Activated CD4-positive, CD25-positive, alpha-beta regulatory T cell treated with anti-CD3 and anti-CD28 coated beads, Interleukin-2, amount 50 U/mL, for 16 hours (primary cell): ENCODE measurements around the gene RHCG.

ENCODE experiments used
- DNase-seq: peaks from one replicate; pipeline ENCODE4 v3.0.0-alpha.2; 2020; ENCODE audit warnings: low read depth, low spot score

Gene RHCG

DNA sequence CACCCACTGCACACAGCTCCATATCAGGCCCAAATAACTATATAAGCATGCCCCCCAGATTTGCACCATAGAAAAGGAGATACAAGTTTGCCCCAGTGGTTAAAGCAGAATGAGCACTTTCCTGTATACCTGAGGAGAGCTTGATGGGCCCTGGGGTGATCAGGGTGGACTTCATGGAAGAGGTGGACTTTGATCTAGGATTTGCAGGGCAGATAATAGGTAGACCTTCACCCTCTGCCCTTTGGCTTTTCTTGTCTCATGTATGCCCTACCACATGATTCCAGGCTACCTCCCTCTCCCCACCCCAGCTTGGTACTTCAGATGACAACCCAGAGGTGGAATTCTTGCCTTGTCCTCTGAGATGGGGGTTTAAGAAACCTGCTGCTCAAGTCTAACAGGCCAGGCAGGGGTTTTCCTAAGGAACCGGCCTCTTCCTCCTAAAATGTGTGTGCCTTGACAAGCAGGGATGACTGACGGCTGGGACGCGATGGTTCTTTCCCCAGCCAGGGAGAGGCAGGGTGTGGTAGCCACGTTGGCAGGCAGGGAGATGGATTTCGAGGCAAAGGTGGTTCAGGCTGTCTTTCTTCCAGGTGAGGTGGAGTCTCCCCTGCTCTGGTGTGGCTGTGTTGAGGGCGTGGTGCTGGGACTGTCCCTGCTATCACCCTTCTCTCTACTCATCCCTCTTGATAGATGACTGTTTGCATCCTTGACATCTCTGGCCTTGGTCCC, 6.6 kb upstream of the RHCG start:
- DNase-seq: no peak

DNA sequence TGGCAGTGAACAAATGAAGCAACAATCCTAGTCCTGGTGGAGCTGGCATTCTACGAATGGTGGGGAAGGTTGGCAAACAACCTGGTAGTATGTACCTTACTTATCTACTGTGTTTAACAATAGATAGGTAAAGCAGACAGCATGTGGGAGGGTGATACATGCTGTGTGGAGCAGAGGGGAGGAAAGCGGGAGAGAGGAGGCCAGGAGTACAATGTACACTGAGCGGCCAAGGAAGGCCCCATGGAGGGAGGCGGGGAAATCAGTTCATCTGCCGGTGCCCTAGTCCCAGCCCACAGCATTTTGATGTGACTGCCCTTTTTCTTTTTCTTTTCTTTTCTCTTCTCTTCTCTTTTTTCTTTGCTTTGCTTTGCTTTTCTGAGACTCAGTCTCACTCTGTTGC, 5.3 kb upstream of the RHCG start:
- DNase-seq: no peak

DNA sequence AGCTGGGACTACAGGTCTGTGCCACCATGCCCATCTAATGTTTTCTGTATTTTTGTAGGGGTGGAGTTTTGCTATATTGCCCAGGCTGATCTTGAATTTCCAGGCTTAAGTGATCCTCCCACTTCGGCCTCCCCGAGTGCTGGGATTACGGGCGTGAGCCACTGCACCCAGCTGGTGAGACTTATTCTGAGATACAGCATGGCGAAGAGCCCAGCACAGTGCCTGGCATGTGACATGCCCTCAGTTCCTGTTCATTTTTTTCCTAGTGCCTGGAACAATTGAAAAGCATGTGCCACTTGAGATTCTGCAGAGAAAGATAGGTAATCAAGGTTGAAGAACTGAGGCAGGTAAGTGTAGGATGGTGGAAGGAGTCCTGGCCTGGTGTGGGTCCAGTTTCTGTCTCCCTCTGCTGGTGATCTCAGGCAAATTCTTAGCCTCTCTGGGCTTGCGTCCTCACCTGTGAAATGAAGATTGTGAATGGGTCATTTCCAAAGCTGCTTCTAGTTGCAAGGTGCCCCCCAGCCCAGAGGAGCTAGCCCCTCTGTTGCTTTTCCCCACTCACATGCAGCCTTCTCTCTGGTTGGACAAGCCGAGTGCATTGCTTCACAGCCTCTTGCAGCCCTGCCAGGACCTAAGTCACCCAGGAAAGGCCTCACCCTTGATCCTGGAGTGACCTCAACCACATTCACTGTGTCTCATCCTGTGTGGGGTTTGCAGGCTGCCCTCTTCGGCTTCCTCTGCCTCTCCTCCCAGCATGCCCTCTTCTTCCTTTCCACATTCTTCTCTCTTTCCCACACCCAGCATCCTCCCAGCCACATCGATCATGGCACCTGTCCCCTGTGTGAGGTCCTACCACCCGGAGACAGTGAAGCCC, 4.3 kb upstream of the RHCG start:
- no peak for DNase-seq

DNA sequence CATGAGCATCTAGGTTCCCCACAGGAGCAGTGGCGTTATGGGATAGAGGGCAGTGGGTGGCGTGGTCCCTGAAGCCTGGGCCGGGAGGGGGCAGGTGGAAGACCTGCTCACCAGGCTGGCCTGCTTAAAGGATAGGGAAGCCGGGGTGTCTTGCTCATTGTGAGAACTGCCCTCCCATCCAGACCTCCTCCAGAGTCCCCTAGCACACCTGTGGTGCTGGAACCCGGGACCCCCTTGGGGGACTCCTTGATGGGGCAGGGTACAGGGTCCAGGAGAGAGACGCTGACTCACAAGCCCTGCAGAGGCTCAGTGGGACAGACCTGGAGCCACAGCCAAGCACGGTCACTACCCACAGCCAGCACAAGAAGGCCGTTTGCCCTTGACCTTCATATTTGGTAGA, 2.8 kb upstream of the RHCG start:
- no peak for DNase-seq

DNA sequence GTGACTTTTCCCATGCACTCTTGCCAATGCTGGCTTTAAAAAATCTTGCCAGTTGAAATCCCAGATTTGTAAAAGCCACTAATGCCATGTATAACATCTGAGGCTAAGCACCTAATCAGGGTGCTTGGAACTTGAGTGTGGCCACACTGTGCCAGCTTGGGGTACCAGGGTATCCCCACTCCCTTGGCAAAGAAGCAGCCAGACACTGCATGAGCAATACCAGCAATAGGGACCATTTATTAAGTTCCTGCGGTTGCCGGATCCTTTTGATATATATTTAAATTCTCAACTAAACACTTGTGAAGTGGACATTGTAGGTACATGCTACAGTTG, 2.2 kb upstream of the RHCG start:
- DNase-seq: no peak

DNA sequence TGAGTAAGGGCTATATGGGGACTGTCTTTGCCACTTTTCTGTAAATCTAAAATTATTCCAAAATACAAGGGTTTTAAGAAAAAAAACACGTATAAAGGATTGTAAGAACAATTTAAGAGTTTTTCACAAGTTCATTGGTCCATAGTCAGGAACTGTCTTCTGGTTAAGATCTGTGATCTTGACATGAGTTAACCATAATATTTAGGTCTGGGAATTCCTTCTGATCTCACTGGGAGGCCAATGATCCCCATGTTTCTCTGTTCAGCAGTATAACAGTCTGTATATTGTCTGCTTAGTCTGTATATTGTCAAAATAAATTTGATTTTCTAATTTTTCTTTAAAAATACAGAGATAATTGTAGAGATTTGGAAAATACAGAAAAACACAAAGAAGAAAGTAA, 848 bp upstream of the RHCG start:
- DNase-seq: no peak

DNA sequence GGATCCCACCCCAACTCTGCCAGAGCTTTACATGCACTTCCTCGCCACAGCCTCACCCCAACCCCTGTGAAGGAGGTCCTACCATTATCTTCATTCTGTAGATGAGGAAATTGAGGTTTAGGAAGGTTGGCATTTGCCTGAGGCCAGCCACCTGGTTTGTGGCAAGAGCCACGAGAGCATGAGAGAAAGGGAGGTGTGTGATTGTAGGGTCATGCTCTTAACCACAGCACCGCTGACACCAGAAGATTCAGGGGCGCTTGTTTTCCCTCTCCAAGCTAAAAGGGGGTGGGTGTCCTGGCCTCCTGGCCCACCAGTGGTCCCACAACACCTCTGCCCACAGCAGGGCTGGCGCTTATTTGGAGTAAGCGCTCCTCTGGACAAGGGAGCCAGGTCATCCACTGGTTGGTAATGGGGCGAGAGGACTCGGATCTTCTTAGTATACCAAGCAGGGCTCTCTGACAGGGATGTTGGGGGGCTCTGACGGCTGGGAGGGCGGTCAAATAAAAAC, 691 bp downstream of the RHCG start:
- DNase-seq: no peak

DNA sequence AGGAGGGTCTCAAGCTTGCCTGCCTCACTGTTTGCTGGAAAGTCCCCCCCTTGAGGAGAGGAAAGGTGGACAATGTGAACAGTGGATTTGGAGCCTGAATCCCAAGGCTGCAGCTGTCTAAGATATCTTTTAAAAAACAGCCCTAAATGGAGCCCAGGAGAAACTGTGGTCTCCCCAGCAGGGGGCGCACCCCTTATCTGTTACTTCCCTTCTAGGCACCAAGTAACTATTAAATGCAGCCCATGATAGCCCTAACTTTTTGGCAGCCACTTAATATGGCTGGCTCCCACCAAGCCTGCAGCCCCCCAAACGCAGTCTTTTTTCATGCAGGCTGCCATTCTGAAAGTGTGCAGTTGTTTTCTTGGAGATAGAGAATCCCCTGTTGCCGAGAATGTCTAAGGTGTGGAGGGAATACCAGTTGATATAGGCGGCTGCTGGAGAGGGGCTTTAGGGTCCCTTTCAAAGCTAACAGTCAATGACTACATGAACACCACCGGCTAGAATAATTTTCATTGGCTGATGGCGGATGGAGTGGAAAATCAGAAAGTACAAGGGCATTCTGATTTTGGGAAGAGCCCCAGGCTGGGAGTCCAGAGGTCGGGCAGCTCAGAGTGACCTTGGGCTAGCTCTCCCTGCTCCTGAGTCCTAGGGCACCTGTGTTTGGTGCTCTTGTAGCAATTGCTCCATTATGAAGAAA, 1.3 kb downstream of the RHCG start:
- DNase-seq: no peak

DNA sequence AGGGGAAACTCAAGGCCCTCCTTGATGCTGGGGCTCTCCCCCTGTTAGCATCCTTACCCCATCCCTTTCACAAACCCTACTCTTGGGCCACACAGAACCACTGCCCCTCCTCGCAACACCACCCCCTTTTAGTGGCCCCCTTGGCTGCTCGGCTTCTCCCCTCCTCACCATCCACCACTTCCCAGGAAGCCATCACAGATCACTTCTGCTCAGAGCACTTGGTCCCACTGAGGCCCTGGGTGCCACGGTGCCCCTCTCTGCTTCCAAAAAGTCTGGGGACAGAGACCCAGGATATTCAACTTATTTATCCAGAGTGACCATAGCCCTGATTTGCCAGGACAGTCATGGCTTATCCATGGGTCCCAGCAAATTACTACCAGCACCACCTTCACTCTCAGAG, 2.4 kb downstream of the RHCG start:
- DNase-seq: no peak

DNA sequence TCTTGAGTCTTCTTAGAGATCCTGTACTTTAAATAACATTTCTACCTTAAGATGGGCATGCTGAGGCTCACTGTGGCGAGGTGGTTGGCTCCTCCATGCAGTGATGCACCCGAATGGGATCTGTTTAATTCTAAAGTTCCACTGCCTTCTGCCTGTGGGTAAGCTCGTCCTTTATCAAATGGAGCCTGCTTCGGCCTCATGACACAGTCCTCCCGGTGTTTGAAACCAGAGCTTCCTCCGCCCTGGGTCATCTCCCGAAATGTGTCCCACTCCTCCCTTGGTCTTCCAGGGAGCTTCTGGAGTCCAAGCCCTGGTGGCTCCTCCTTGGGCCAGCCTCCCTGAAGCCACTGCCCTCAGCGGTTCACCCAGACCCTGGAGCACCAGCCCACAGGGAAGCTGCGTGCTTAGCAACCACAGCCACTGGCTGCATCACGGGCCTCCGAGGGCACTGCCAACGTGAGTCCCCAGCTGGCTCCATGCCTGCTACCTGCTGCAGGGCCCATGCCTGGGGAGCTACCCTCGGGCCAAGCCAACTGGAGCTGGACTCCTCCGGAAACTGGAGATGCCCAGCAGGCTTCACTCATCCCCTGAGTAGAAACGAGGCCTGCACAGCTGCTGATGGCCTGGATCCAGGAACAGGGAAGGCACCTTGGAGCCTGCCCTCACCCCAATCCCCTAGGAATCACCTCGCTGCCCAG, 3.3 kb downstream of the RHCG start:
- DNase-seq: no peak

DNA sequence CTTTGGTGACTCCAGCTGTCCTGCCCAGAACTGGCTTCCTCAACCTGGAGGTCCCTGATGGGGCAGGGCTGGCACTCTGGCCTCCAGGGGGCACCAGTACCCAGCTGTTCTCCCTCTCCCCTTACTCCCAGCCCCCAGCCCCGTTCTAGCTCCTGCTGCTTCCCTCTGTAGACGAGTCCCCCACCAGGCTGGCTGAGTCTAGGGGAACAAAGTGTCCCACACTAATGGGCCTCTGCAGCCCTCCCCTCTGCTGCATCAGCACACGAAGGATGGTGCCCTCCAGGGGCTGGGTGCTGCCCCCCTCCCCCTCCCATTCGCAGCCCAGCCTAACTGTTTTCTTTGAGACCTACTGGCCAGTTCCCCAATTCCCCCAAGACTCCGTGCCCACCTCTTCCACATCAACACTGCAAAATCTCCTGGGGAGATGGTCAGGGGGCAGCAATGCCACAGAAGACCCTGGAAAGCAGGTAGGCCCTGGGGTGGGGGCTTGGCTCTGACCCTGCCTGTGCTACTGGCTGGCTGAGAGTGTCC, 4.2 kb downstream of the RHCG start:
- no peak for DNase-seq

DNA sequence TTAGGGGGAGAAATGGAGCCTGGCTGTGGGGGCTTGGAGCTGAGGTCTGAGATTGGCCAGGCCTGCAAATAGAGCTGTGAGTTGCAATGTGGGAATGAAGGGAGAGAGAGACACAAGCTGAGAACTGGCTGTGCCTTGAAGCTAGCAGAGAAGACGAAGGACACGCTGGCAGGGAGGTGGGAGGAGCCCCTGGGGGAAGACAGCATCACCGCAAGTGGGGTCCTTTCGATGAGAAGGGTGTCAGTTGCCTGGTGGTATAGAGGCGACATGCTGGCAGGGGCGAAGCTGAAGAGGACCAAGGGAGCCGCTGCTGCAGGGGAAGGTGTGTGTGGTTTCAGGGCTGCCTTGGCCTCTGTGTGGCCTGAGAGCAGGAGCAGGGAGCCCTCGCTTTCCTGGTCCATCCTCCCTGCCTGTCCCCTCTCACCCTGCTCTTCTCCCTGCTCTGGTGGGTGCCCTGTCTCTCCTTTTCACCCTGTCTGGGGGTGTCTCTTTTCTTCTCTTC, 5.5 kb downstream of the RHCG start:
- DNase-seq: no peak

DNA sequence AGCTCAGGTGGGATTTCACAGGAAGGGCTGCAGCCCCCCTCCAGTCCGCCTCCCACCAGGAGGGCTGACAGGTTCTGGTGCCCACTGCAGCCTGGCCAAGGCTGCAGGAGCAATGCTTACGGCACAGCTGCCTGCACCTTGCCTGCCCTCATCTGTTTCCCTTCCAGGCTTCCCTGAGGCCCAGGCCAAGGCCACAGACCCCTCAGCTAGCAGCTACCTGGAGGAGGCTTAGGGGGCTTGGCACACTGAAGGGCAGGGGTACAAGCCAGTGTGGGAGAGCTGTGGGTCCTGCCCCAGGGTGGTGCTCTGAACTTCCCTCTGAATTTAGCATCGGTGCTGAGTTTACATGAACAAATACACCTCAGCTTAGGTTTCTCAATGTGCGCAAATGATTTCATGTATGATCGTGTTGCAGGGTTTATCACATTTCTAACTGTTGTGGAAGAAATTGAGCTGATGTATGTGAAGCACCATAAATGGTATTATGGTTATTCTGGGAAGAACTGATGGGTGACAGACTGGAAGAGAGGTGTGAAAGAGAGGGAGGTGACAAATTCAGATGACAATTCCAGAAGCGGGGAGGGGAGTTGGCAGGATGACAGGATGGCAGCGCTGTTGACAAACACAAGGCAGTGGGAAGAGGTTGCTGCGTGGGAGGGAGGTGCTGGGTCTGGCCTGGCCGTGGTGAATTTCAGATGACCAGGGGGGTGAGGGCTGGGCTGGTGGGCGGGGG, 6.1 kb downstream of the RHCG start:
- no peak for DNase-seq

DNA sequence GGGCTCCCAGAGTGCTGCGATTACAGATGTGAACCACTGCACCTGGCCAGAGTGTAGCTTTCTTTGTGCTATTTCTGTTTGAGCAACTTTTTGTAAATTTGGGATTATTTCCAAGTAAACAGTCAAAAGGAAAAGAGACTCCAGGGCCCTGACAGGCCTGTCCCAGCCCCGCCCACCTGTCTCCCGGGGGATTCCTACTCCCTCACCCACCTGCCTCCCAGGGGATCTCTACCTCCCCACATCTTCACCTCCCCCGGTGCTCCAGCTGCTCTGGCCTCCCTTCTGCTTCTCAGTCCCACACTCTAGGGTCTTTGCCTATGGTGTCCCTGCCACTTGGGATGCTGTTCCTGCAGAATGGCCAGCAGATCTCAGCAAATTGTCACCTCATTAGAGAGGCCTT, 7.0 kb downstream of the RHCG start:
- no peak for DNase-seq

DNA sequence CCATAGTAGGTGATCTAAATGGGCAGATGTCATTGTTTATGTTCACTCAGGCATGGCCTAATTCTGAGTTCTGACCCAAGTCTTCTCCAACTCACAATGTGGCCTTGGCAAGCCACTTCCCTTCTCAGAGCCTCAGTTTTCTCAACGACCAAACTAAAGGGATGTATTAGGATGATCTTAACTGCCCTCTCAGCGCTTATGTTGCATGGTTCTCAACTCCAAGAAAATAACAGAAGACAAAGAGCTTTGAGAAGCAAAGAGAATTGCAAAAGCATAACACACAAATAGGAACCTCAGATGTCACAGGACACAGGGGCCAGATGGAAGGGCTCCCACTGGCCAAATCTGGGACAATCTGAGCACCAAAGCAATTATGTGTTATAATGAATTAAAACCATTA, 8.6 kb downstream of the RHCG start:
- no peak for DNase-seq

DNA sequence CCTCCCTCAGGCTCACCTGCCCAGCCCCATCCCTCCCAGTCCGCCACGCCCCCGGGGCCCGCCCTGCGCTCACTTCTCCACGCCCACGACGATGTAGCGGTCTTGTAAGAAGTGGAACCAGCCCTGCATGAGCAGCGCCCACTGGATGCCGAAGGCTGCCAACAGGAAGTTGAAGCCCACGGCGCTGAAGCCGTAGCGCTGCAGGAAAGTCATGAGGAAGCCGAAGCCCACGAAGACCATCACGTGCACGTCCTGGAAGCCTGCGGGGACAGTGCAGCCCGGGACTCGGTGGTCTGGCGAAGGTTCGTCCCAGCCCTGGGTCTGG, 9.7 kb downstream of the RHCG start:
- no peak for DNase-seq

DNA sequence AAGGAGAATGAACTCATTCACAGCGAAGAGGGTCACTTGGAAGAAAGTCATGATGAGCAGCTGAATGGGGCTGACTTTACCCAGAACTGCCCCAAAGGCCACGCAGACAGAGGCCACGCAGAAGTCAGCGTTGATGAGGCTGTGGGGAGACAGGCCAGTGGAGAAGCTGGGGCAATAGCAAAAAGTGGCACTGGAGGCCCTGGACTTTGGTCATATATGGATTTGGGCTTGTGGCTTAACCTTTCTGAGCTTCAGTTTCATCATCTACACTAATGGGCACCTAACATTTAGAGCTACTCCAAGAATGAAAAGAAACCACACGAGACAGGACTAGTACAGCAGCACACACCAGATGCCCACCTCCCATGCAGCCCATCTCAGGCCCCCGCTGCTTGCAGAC, 13.3 kb downstream of the RHCG start:
- DNase-seq: no peak

DNA sequence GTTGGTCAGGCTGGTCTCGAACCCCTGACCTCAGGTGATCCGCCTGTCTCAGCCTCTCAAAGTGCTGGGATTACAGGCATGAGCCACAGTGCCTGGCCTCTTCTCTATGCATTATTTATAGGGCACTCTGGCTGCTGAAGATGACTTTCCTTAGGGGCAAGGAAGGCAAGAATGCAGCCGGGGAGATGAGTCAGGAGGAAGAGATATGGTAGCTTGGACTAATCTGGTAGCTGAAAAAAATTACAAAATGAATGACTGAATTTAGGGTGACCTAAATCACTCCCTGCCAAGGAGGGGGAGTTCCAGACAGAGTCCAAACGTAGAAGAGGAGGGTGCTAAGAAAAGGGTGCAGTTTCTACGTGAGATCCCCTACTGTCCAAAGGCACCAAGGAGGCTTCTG, 14.2 kb downstream of the RHCG start:
- no peak for DNase-seq

DNA sequence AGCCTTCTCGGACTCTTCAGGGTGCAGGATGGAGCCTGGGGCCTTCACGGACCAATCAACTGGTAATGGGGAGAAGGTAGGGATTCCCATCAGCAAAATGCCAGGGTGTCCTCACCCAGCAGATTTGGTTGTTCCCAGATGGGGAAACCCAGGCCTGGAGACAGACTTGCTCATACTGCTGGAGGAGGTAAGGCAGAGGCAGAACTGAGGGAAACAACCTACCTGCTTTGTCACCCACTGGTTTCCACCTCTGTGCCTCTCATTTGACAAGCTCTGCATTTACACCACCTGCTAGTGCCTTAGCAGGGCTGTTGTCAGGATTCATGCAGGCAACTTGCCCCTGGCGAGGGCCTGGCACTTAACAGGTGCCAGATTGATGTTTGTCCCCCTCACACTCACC, 15.9 kb downstream of the RHCG start:
- no peak for DNase-seq

DNA sequence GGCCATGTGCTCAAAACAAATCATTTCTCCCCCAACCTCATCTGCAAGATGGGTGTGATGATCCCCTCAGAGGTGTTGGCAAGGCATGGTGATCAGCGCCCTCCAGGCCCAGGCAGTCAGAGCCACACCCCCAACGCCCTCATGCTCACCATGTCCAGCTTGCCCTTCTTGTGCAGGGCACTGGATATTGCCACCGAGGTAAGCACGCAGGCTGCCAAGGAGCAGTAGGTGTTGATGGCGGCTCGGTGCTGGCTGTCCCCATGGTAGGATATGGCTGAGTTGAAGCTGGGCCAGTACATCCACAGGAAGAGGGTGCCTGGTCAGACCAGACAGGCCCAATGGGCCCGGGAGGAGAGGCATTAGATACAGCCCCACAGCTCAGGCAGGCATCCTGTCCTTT, 17.2 kb downstream of the RHCG start:
- DNase-seq: no peak
